ENCODE data around the gene LRRC47.

The LRRC47 gene

GRCh38 chr1:3741566-3742438 lies 54.5 kb downstream of the LRRC47 start:
- Histone ChIP-seq H3K4me3 (ENCODE audit: low read length) (no peak overlapping the region), H2AFZ (ENCODE audit: low read depth, low read length) (no peak overlapping the region), H3K27me3 (ENCODE audit: insufficient read depth, low read length) (no peaks in the 10 kb centered on the region), H3K36me3 (ENCODE audit: insufficient read depth, low read length) (peaks cover 60% of the 10 kb centered on the region), H3K9me3 (ENCODE audit: low read length) (no peaks in the 10 kb centered on the region), H3K4me1 (ENCODE audit: insufficient read depth, low read length) (peaks cover 13% of the 10 kb centered on the region)

- Histone ChIP-seq H3K9me3 (ENCODE audit: low read length) (no peaks in the 10 kb centered on the region), H3K36me3 (ENCODE audit: insufficient read depth, low read length) (peaks cover 70% of the 10 kb centered on the region), H3K27me3 (ENCODE audit: insufficient read depth, low read length) (no peaks in the 10 kb centered on the region)
Observed at GRCh38 chr1:3740752-3741151, 55.5 kb downstream of the LRRC47 start.

GRCh38 chr1:3740042-3740441 lies 56.3 kb downstream of the LRRC47 start:
- Histone ChIP-seq H3K4me3 (ENCODE audit: low read length) (no peak overlapping the region), H3K36me3 (ENCODE audit: insufficient read depth, low read length) (peaks cover 71% of the 10 kb centered on the region), H2AFZ (ENCODE audit: low read depth, low read length) (no peak overlapping the region), H3K27me3 (ENCODE audit: insufficient read depth, low read length) (no peaks in the 10 kb centered on the region), H3K4me1 (ENCODE audit: insufficient read depth, low read length) (no peaks in the 10 kb centered on the region), H3K9me3 (ENCODE audit: low read length) (no peaks in the 10 kb centered on the region)

More at GRCh38 chr1:3740752-3741151, 55.5 kb downstream of the LRRC47 start:
- Histone ChIP-seq H3K4me1 (ENCODE audit: insufficient read depth, low read length) (peaks cover 3% of the 10 kb centered on the region), H2AFZ (ENCODE audit: low read depth, low read length) (no peak overlapping the region), H3K4me3 (ENCODE audit: low read length) (no peak overlapping the region)

GRCh38 chr1:3738943-3739342 lies 57.4 kb downstream of the LRRC47 start:
- H2AFZ ChIP-seq (ENCODE audit: low read depth, low read length) = no peak overlapping the region
- H3K9me3 ChIP-seq (ENCODE audit: low read length) = no peaks in the 10 kb centered on the region
- H3K27me3 ChIP-seq (ENCODE audit: insufficient read depth, low read length) = no peaks in the 10 kb centered on the region
- H3K36me3 ChIP-seq (ENCODE audit: insufficient read depth, low read length) = peaks cover 70% of the 10 kb centered on the region
- no peaks in the 10 kb centered on the region for H3K4me1 ChIP-seq (ENCODE audit: insufficient read depth, low read length)
- no peak overlapping the region for H3K4me3 ChIP-seq (ENCODE audit: low read length)

GRCh38 chr1:3736708-3737107 lies 59.6 kb downstream of the LRRC47 start:
- Histone ChIP-seq H3K4me1 (ENCODE audit: insufficient read depth, low read length) (peaks cover 7% of the 10 kb centered on the region), H3K36me3 (ENCODE audit: insufficient read depth, low read length) (peaks cover 52% of the 10 kb centered on the region), H3K4me3 (ENCODE audit: low read length) (no peak overlapping the region), H2AFZ (ENCODE audit: low read depth, low read length) (no peak overlapping the region), H3K9me3 (ENCODE audit: low read length) (no peaks in the 10 kb centered on the region), H3K27me3 (ENCODE audit: insufficient read depth, low read length) (no peaks in the 10 kb centered on the region)

GRCh38 chr1:3736131-3736561 lies 60.2 kb downstream of the LRRC47 start:
- Histone ChIP-seq H2AFZ (ENCODE audit: low read depth, low read length) (no peak overlapping the region), H3K36me3 (ENCODE audit: insufficient read depth, low read length) (peaks cover 49% of the 10 kb centered on the region), H3K4me1 (ENCODE audit: insufficient read depth, low read length) (peaks cover 12% of the 10 kb centered on the region), H3K9me3 (ENCODE audit: low read length) (no peaks in the 10 kb centered on the region), H3K4me3 (ENCODE audit: low read length) (no peak overlapping the region), H3K27me3 (ENCODE audit: insufficient read depth, low read length) (no peaks in the 10 kb centered on the region)

- no peak overlapping the region for H3K4me3 ChIP-seq (ENCODE audit: low read length)
Observed at GRCh38 chr1:3735688-3736087, 60.6 kb downstream of the LRRC47 start.

GRCh38 chr1:3735027-3735681 lies 61.1 kb downstream of the LRRC47 start:
- Histone ChIP-seq H3K9me3 (ENCODE audit: low read length) (no peaks in the 10 kb centered on the region), H3K4me1 (ENCODE audit: insufficient read depth, low read length) (peaks cover 17% of the 10 kb centered on the region), H3K4me3 (ENCODE audit: low read length) (no peak overlapping the region), H3K36me3 (ENCODE audit: insufficient read depth, low read length) (peaks cover 43% of the 10 kb centered on the region), H2AFZ (ENCODE audit: low read depth, low read length) (no peak overlapping the region), H3K27me3 (ENCODE audit: insufficient read depth, low read length) (no peaks in the 10 kb centered on the region)

More at GRCh38 chr1:3735688-3736087, 60.6 kb downstream of the LRRC47 start:
- Histone ChIP-seq H3K4me1 (ENCODE audit: insufficient read depth, low read length) (peaks cover 17% of the 10 kb centered on the region), H3K36me3 (ENCODE audit: insufficient read depth, low read length) (peaks cover 46% of the 10 kb centered on the region), H2AFZ (ENCODE audit: low read depth, low read length) (no peak overlapping the region), H3K27me3 (ENCODE audit: insufficient read depth, low read length) (no peaks in the 10 kb centered on the region), H3K9me3 (ENCODE audit: low read length) (no peaks in the 10 kb centered on the region)

- Histone ChIP-seq H3K27me3 (ENCODE audit: insufficient read depth, low read length) (no peaks in the 10 kb centered on the region), H2AFZ (ENCODE audit: low read depth, low read length) (no peak overlapping the region), H3K9me3 (ENCODE audit: low read length) (no peaks in the 10 kb centered on the region), H3K36me3 (ENCODE audit: insufficient read depth, low read length) (peaks cover 38% of the 10 kb centered on the region), H3K4me1 (ENCODE audit: insufficient read depth, low read length) (peaks cover 17% of the 10 kb centered on the region), H3K4me3 (ENCODE audit: low read length) (no peak overlapping the region)
Observed at GRCh38 chr1:3734602-3735001, 61.7 kb downstream of the LRRC47 start.

GRCh38 chr1:3733883-3734589 lies 62.3 kb downstream of the LRRC47 start:
- H2AFZ ChIP-seq (ENCODE audit: low read depth, low read length) = no peak overlapping the region
- H3K9me3 ChIP-seq (ENCODE audit: low read length) = no peaks in the 10 kb centered on the region
- H3K4me3 ChIP-seq (ENCODE audit: low read length) = no peak overlapping the region
- peaks cover 34% of the 10 kb centered on the region for H3K36me3 ChIP-seq (ENCODE audit: insufficient read depth, low read length)
- H3K27me3 ChIP-seq (ENCODE audit: insufficient read depth, low read length) = no peaks in the 10 kb centered on the region
- H3K4me1 ChIP-seq (ENCODE audit: insufficient read depth, low read length) = peaks cover 17% of the 10 kb centered on the region

- Histone ChIP-seq H3K9me3 (ENCODE audit: low read length) (no peaks in the 10 kb centered on the region), H3K4me1 (ENCODE audit: insufficient read depth, low read length) (peaks cover 17% of the 10 kb centered on the region), H3K27me3 (ENCODE audit: insufficient read depth, low read length) (no peaks in the 10 kb centered on the region), H3K4me3 (ENCODE audit: low read length) (no peak overlapping the region), H2AFZ (ENCODE audit: low read depth, low read length) (no peak overlapping the region), H3K36me3 (ENCODE audit: insufficient read depth, low read length) (peaks cover 27% of the 10 kb centered on the region)
Observed at GRCh38 chr1:3733094-3733882, 63.0 kb downstream of the LRRC47 start.

GRCh38 chr1:3732434-3733093 lies 63.7 kb downstream of the LRRC47 start:
- Histone ChIP-seq H3K36me3 (ENCODE audit: insufficient read depth, low read length) (peaks cover 20% of the 10 kb centered on the region), H3K9me3 (ENCODE audit: low read length) (no peaks in the 10 kb centered on the region), H2AFZ (ENCODE audit: low read depth, low read length) (no peak overlapping the region), H3K27me3 (ENCODE audit: insufficient read depth, low read length) (no peaks in the 10 kb centered on the region), H3K4me1 (ENCODE audit: insufficient read depth, low read length) (peaks cover 17% of the 10 kb centered on the region), H3K4me3 (ENCODE audit: low read length) (no peak overlapping the region)

Measured in neuron (in vitro differentiated cells).